Ectodermal cell (in vitro differentiated cells): ENCODE measurements around the gene ROBO1.

Source experiments
- H3K27ac ChIP-seq: 2 replicates; pipeline ENCODE4 v1.7.0; 2013; ENCODE audit warnings: mild to moderate bottlenecking, low read depth, low read length; ENCODE audit not compliant: insufficient read depth, poor library complexity, severe bottlenecking
- H3K27me3 ChIP-seq: 2 replicates; pipeline ENCODE4 v1.7.0; 2013; ENCODE audit warnings: mild to moderate bottlenecking, low read length; ENCODE audit not compliant: insufficient read depth, control insufficient read depth, poor library complexity, severe bottlenecking
- H3K36me3 ChIP-seq: one replicate; pipeline ENCODE4 v1.7.0; 2013; ENCODE audit warnings: low read length; ENCODE audit not compliant: control insufficient read depth, insufficient read depth
- H3K4me1 ChIP-seq: one replicate; pipeline ENCODE4 v1.7.0; 2013; ENCODE audit warnings: low read length; ENCODE audit not compliant: control insufficient read depth, insufficient read depth
- H3K4me3 ChIP-seq: 2 replicates; pipeline ENCODE4 v1.7.0; 2013; ENCODE audit warnings: low read depth, low read length, control low read depth; ENCODE audit not compliant: insufficient read depth
- H3K9me3 ChIP-seq: 2 replicates; pipeline ENCODE4 v1.7.0; 2013; ENCODE audit warnings: mild to moderate bottlenecking, low read length, moderate library complexity; ENCODE audit not compliant: control insufficient read depth
- WGBS, 2 experiments: methylation state at CpG; one replicate each; pipeline ENCODE4 v1.1.7; 2013; ENCODE audit warnings: missing lambda C conversion rate in 2 of 2; 5-methylcytosine and 5-hydroxymethylcytosine counted together

The ROBO1 gene

GRCh38 chr3:79019924-79020173 lies 747.9 kb downstream of the ROBO1 start:
- no peak overlapping the region for H3K27ac ChIP-seq

GRCh38 chr3:79019137-79019923 lies 748.5 kb downstream of the ROBO1 start:
- no peaks in the 10 kb centered on the region for H3K9me3 ChIP-seq
- H3K36me3 ChIP-seq, result no peaks in the 10 kb centered on the region
- H3K4me1 ChIP-seq, result peaks cover 12% of the 10 kb centered on the region
- no peaks in the 10 kb centered on the region for H3K27me3 ChIP-seq
- 0% methylated on average over 40 of the region's 40 CpGs for WGBS, 2 experiments
- H3K4me3 ChIP-seq, result peak overlapping the region; percentile 92
- H3K27ac ChIP-seq, result peak overlapping the region; percentile 98

More at GRCh38 chr3:79019924-79020173, 747.9 kb downstream of the ROBO1 start:
- H3K4me1 ChIP-seq, result peaks cover 9% of the 10 kb centered on the region
- H3K9me3 ChIP-seq, result no peaks in the 10 kb centered on the region
- no peaks in the 10 kb centered on the region for H3K27me3 ChIP-seq
- no peaks in the 10 kb centered on the region for H3K36me3 ChIP-seq
- peak overlapping the region; percentile 92 for H3K4me3 ChIP-seq

- 0% methylated on average over 44 of the region's 44 CpGs for WGBS, 2 experiments
- no peaks in the 10 kb centered on the region for H3K36me3 ChIP-seq
- peak overlapping the region; percentile 92 for H3K4me3 ChIP-seq
- no peaks in the 10 kb centered on the region for H3K9me3 ChIP-seq
- no peaks in the 10 kb centered on the region for H3K27me3 ChIP-seq
- peaks cover 15% of the 10 kb centered on the region for H3K4me1 ChIP-seq
- peak overlapping the region; percentile 98 for H3K27ac ChIP-seq
These were observed 749.1 kb downstream of the ROBO1 start for GRCh38 chr3:79018671-79019136.

- Histone ChIP-seq H3K4me1 (peaks cover 16% of the 10 kb centered on the region), H3K27ac (no peak overlapping the region), H3K9me3 (no peaks in the 10 kb centered on the region), H3K36me3 (no peaks in the 10 kb centered on the region), H3K27me3 (no peaks in the 10 kb centered on the region), H3K4me3 (peak overlapping the region; percentile 92)
- WGBS, 2 experiments, result 0% methylated on average over 15 of the region's 15 CpGs
These were observed 749.5 kb downstream of the ROBO1 start for GRCh38 chr3:79018265-79018664.

DNA sequence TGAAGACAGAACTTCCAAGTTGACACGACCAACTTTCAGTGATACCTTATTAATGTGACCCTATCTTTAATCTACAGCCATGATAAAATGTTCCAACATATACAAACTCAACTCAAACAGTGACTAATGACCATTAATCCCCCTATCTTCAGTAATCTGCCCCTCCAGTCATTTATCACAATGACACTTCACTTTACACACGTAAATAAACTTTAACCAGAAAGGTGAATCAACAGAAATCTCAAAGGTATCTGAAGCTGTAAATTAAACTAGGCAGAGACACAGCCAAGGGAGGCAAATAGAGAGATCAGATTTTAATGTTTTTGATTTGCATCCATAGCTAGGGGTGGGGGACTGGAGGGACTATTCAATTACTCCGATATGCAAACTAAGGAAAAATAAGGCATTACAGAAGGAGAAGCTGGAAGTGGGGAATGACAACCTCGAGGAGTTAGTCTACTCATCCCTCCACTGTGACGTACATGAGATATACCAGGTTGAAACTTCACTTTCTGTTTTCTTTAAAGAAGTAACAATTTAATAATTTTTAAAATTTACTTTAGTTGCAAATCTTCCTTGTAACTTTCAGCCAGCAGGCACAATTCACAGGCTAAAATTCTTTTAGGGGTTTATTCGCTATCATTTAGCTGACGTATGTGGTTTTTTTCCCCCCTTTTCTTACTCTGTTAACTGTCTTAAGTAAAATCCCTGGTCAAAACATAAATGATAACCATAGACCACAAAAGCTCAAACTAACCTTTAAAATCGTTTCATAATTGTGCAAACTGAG lies 751.0 kb downstream of the ROBO1 start:
- Histone ChIP-seq H3K36me3 (no peaks in the 10 kb centered on the region), H3K27ac (no peak overlapping the region), H3K27me3 (no peaks in the 10 kb centered on the region), H3K4me3 (peak overlapping the region; percentile 92), H3K9me3 (no peaks in the 10 kb centered on the region), H3K4me1 (peaks cover 27% of the 10 kb centered on the region)
- 12 to 18% methylated on average over 6 to 8 of the region's 8 CpGs for WGBS, 2 experiments

- Histone ChIP-seq H3K27me3 (no peaks in the 10 kb centered on the region), H3K4me1 (peaks cover 27% of the 10 kb centered on the region), H3K36me3 (no peaks in the 10 kb centered on the region), H3K4me3 (peak overlapping the region; percentile 92), H3K27ac (no peak overlapping the region), H3K9me3 (no peaks in the 10 kb centered on the region)
- WGBS, 2 experiments, result 75 to 100% methylated on average over 1 of the region's 1 CpG
These were observed 751.9 kb downstream of the ROBO1 start for GRCh38 chr3:79015854-79016253.

DNA sequence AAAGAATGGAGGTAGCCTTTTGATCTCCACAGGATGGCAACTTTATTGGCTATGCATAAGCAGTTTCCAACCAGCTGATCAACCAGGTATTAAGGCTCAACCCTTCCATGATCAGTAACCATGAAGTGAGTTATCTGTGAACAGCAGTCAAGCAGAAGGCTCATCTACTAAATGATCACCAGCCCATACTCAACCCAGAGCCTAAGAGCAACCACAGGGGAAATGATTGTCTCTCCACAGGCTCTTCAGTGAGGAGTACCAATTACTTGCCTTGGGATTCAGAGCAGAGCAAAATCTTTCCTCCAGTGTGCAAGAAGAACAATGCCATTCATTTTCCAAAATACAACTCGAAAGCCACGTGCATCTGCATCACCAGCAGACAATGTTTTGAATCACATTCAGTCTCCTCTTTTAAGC lies 754.8 kb downstream of the ROBO1 start:
- 56 to 77% methylated on average over 2 of the region's 2 CpGs for WGBS, 2 experiments
- H3K27ac ChIP-seq, result no peak overlapping the region
- H3K27me3 ChIP-seq, result no peaks in the 10 kb centered on the region
- H3K36me3 ChIP-seq, result no peaks in the 10 kb centered on the region
- peaks cover 27% of the 10 kb centered on the region for H3K4me1 ChIP-seq
- no peak overlapping the region for H3K4me3 ChIP-seq
- H3K9me3 ChIP-seq, result no peaks in the 10 kb centered on the region

GRCh38 chr3:79012530-79012913 lies 755.3 kb downstream of the ROBO1 start:
- H3K27me3 ChIP-seq, result no peaks in the 10 kb centered on the region
- H3K4me1 ChIP-seq, result peaks cover 27% of the 10 kb centered on the region
- no peaks in the 10 kb centered on the region for H3K9me3 ChIP-seq
- no peak overlapping the region for H3K27ac ChIP-seq
- H3K36me3 ChIP-seq, result no peaks in the 10 kb centered on the region
- H3K4me3 ChIP-seq, result no peak overlapping the region
- 71 to 93% methylated on average over 1 to 2 of the region's 2 CpGs for whole genome bisulfite sequencing, 2 experiments

- 86% methylated on average over 5 of the region's 5 CpGs for WGBS, 2 experiments
- no peak overlapping the region for H3K4me3 ChIP-seq
- H3K36me3 ChIP-seq, result no peaks in the 10 kb centered on the region
- no peaks in the 10 kb centered on the region for H3K27me3 ChIP-seq
- H3K4me1 ChIP-seq, result peaks cover 27% of the 10 kb centered on the region
- H3K9me3 ChIP-seq, result no peaks in the 10 kb centered on the region
- H3K27ac ChIP-seq, result no peak overlapping the region
These were observed 755.8 kb downstream of the ROBO1 start for GRCh38 chr3:79011821-79012529.

- Histone ChIP-seq H3K27ac (no peak overlapping the region), H3K4me3 (no peak overlapping the region), H3K9me3 (no peaks in the 10 kb centered on the region), H3K36me3 (no peaks in the 10 kb centered on the region), H3K4me1 (peaks cover 18% of the 10 kb centered on the region), H3K27me3 (no peaks in the 10 kb centered on the region)
These were observed 757.9 kb downstream of the ROBO1 start for GRCh38 chr3:79009861-79010260.
